ENCODE results near the gene SPRR1A. TPM values are rescaled to one million over a fixed set of nuclear protein-coding genes. Genes with fewer than 3 reads are reported as not detected.

The SPRR1A gene, protein sequence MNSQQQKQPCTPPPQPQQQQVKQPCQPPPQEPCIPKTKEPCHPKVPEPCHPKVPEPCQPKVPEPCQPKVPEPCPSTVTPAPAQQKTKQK
- not detected in 2 replicates for total RNA-seq
- polyA plus RNA-seq, result not detected in 2 replicates

DNA sequence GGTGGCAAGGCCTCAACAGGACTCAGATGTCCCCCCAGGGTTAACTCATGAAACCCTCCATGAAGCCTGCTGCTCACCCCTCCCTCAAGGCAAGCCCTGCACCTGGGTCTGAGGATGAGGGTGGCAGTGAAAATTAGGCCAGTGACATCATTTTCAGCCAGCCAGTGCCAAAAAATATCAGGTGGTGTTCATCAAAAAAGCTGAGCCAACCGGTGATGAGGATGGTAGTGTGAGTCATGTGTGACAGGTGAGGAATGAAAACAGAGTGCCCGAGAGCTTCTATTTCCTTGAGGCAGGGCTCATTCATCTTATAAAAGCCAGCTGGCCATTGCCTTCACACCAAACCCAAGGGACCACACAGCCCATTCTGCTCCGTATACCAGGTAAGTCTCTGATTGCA, at the start of gene SPRR1A:
SPRR1A (plus strand) TSS at position 339 of the 400 bp plus-strand sequence. CDS start 1,150 bp downstream, outside the sequence.
- no peak for DNase-seq (ENCODE audit: low read depth in 1 of 2, low spot score in 1 of 2)
- no peaks in the 10 kb centered on the region for H3K27me3 ChIP-seq
- H3K9me3 ChIP-seq (ENCODE audit: low read depth), result no peaks in the 10 kb centered on the region
- H3K36me3 ChIP-seq, result no peaks in the 10 kb centered on the region
- no peaks in the 10 kb centered on the region for H3K4me1 ChIP-seq (ENCODE audit: low read depth)
- no peak within 1 kb of the TSS for H3K4me3 ChIP-seq
- H3K27ac ChIP-seq, result no peak within 1 kb of the TSS
- TF ChIP-seq, protein P1, sequence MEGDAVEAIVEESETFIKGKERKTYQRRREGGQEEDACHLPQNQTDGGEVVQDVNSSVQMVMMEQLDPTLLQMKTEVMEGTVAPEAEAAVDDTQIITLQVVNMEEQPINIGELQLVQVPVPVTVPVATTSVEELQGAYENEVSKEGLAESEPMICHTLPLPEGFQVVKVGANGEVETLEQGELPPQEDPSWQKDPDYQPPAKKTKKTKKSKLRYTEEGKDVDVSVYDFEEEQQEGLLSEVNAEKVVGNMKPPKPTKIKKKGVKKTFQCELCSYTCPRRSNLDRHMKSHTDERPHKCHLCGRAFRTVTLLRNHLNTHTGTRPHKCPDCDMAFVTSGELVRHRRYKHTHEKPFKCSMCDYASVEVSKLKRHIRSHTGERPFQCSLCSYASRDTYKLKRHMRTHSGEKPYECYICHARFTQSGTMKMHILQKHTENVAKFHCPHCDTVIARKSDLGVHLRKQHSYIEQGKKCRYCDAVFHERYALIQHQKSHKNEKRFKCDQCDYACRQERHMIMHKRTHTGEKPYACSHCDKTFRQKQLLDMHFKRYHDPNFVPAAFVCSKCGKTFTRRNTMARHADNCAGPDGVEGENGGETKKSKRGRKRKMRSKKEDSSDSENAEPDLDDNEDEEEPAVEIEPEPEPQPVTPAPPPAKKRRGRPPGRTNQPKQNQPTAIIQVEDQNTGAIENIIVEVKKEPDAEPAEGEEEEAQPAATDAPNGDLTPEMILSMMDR (IDR thresholded peaks at IDR 0.05; ENCODE audit: low read depth, low read length), result no peak

DNA sequence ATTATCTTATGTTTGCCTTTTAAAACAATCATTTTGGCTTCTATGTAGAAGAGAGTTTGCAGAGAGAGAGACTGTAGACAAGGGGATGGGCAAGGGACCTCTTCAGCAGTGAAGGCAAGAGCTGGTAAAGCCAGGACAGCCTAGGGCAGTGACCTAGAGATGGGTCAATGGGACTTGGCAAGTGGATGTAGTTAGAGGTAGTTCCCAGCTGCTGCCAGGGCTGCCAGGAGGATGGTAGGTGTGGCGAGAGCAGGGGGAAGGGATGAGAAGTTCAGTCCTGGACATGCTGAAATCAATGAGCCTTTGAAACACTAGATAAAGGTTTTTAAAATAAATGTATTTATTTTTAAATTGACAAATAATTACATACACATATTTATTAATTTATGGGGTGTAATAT, 43.3 kb upstream of the SPRR1A start:
- TF ChIP-seq, protein P1 (IDR thresholded peaks at IDR 0.05; ENCODE audit: low read depth, low read length), result no peak
- H3K9me3 ChIP-seq (ENCODE audit: low read depth), result no peaks in the 10 kb centered on the region
- H3K27ac ChIP-seq, result no peak overlapping the region
- H3K27me3 ChIP-seq, result no peaks in the 10 kb centered on the region
- no peaks in the 10 kb centered on the region for H3K36me3 ChIP-seq
- no peak for DNase-seq (ENCODE audit: low read depth in 1 of 2, low spot score in 1 of 2)
- H3K4me1 ChIP-seq (ENCODE audit: low read depth), result no peaks in the 10 kb centered on the region
- H3K4me3 ChIP-seq, result no peak overlapping the region

DNA sequence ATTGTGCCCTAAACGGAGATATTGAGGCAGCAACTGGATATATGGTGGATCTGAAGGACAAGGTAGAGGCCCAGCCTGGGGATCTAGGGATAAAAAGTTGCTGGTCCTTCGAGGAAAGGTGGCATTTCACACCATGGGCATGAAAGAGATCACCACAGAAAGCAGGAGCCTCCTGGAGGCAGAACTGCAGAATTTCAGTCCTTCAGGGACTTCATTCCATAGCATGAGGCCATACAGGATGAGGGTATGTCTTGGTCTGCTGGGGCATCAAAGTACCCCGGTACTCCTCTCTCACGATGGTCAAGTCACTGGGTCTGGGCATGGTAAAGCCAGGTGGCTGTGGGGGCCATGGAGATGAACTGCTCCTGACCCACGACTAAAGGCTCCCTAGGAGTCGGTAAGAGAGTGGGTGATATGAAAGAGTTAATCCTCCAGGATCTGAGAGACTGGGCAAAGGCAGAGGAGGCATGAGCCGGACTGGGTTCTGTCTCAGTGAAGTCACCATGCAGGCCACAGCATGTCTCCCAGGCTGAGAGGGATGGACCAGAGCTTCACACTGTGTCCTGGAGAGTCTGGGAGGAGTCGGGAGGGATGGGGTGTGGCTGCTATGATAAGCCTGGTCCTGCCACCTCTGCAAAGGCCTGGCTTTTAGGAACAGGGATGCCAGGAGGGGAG, 42.7 kb upstream of the SPRR1A start:
- DNase-seq (ENCODE audit: low read depth in 1 of 2, low spot score in 1 of 2), result no peak
- Histone ChIP-seq H3K36me3 (no peaks in the 10 kb centered on the region), H3K4me3 (no peak overlapping the region), H3K9me3 (ENCODE audit: low read depth) (no peaks in the 10 kb centered on the region), H3K27me3 (no peaks in the 10 kb centered on the region), H3K4me1 (ENCODE audit: low read depth) (no peaks in the 10 kb centered on the region), H3K27ac (no peak overlapping the region)
- TF ChIP-seq, protein P1 (IDR thresholded peaks at IDR 0.05; ENCODE audit: low read depth, low read length), result no peak

DNA sequence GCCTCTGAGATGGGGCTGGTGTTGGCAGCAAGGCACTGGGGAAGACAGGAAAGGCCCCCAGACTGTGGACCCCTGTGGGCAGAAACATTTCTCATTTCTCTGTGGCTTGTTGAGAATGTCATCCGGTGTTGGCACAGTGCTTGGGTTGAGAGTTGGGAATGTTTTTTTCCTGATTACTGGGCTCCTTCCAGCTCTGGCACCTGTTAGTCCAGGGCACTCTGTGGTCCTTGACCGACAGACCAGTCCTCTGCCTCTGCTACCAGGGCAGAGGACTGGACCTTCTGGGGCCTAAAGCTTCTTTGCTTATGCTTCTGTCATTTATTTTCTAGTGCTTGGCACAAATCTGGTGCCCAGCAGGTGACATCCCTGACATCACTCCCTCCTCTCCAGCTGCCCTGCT, 41.7 kb upstream of the SPRR1A start:
- no peak overlapping the region for H3K4me3 ChIP-seq
- TF ChIP-seq, protein P1 (IDR thresholded peaks at IDR 0.05; ENCODE audit: low read depth, low read length), result no peak
- H3K27ac ChIP-seq, result no peak overlapping the region
- no peak for DNase-seq (ENCODE audit: low read depth in 1 of 2, low spot score in 1 of 2)
- no peaks in the 10 kb centered on the region for H3K4me1 ChIP-seq (ENCODE audit: low read depth)
- H3K9me3 ChIP-seq (ENCODE audit: low read depth), result no peaks in the 10 kb centered on the region
- H3K27me3 ChIP-seq, result no peaks in the 10 kb centered on the region
- H3K36me3 ChIP-seq, result no peaks in the 10 kb centered on the region

DNA sequence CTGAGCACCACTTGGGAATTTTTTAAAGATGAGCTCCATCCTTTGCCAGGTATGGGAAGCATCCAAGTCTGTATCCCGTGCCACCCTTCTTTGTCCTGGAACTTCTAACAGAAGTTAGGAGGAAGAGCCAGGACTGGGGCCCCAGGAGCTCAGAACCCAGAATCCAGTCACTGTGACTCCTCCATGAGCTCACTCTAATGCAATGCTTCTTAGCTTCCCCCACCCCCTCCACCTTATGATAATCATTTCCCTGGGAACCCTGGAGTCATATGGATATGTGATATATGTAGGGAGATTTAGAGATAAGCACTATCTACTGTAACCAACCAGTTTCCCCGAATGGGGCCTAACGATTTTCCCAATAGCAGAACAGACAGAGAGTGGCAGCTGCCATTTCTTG, 37.6 kb upstream of the SPRR1A start:
- Histone ChIP-seq H3K27me3 (no peaks in the 10 kb centered on the region), H3K27ac (no peak overlapping the region), H3K4me3 (no peak overlapping the region), H3K36me3 (no peaks in the 10 kb centered on the region), H3K4me1 (ENCODE audit: low read depth) (no peaks in the 10 kb centered on the region), H3K9me3 (ENCODE audit: low read depth) (no peaks in the 10 kb centered on the region)
- DNase-seq (ENCODE audit: low read depth in 1 of 2, low spot score in 1 of 2), result no peak
- TF ChIP-seq, protein P1 (IDR thresholded peaks at IDR 0.05; ENCODE audit: low read depth, low read length), result no peak
